HepG2 (cell line): ENCODE measurements around the gene STX2. TPM values are rescaled to one million over a fixed set of nuclear protein-coding genes. Genes with fewer than 3 reads are reported as not detected.
A peak's percentile ranks its signal among the peaks of the same experiment; 100 is the strongest.

Experiments
- CREB1 ChIP-seq, 2 experiments: fragments of 450-650 bp in 1 of 2; IDR thresholded peaks; 2 replicates each; pipeline ENCODE4 v1.6.1; 2016 to 2017; ENCODE audit warnings: control low read depth in 1 of 2, mild to moderate bottlenecking in 1 of 2, missing compliant biosample characterization in 1 of 2, missing genetic modification characterization in 1 of 2
- EHMT2 ChIP-seq: fragments of 200-600 bp; sonication (generic); IDR thresholded peaks from 2 replicates; pipeline ENCODE4 v1.7.0; 2017; ENCODE audit warnings: antibody characterized with exemption, low read depth, low read length, borderline replicate concordance
- KDM4B ChIP-seq: sonication (generic); formaldehyde crosslinking; IDR thresholded peaks from 2 replicates; pipeline ENCODE4 v1.4.0; 2020; ENCODE audit warnings: missing genetic modification reagents
- MAZ ChIP-seq, 2 experiments: sonication (generic) in 1 of 2; formaldehyde crosslinking in 1 of 2; IDR thresholded peaks; 2 replicates each; pipeline versions ENCODE4 v1.5.0 to v1.6.1; 2012 to 2020; ENCODE audit warnings: low read depth in 2 of 2, mild to moderate bottlenecking in 2 of 2, borderline replicate concordance in 1 of 2, improper control_type of control experiment in 1 of 2, low read length in 1 of 2, missing genetic modification reagents in 1 of 2, moderate library complexity in 1 of 2
- MED13 ChIP-seq: sonication (generic); formaldehyde crosslinking; IDR thresholded peaks from 2 replicates; pipeline ENCODE4 v1.5.0; 2020; ENCODE audit warnings: missing genetic modification reagents
- NAIF1 ChIP-seq: sonication (generic); formaldehyde crosslinking; IDR thresholded peaks from 2 replicates; pipeline ENCODE4 v1.5.0; 2020; ENCODE audit warnings: mild to moderate bottlenecking, missing genetic modification reagents, borderline replicate concordance
- PRDM4 ChIP-seq: sonication (generic); formaldehyde crosslinking; IDR thresholded peaks from 2 replicates; pipeline ENCODE4 v1.9.0; 2021; ENCODE audit warnings: missing genetic modification reagents, borderline replicate concordance
- PRMT3 ChIP-seq: sonication (generic); formaldehyde crosslinking; IDR thresholded peaks from 2 replicates; pipeline ENCODE4 v1.8.1; 2022; ENCODE audit warnings: low read depth, mild to moderate bottlenecking, moderate library complexity, missing genetic modification reagents, borderline replicate concordance
- SOX13 ChIP-seq, 3 experiments: fragments of 450-650 bp in 1 of 3; sonication (generic) in 1 of 3; formaldehyde crosslinking in 1 of 3; IDR thresholded peaks in 2 of 3; conservative IDR thresholded peaks in 1 of 3; 2 replicates each; pipeline versions ENCODE4 v1.5.0 to v1.6.1; 2016 to 2020; ENCODE audit warnings: antibody characterized with exemption in 1 of 3, mild to moderate bottlenecking in 1 of 3, missing compliant biosample characterization in 1 of 3, missing genetic modification reagents in 1 of 3, moderate library complexity in 1 of 3
- XBP1 ChIP-seq: sonication (generic); formaldehyde crosslinking; IDR thresholded peaks from 2 replicates; pipeline ENCODE4 v1.5.0; 2020; ENCODE audit warnings: missing genetic modification reagents
- ZBTB10 ChIP-seq: sonication (generic); formaldehyde crosslinking; IDR thresholded peaks from 2 replicates; pipeline ENCODE4 v1.4.0; 2020; ENCODE audit warnings: missing genetic modification reagents, borderline replicate concordance
- ZFP37 ChIP-seq: sonication (generic); formaldehyde crosslinking; IDR thresholded peaks from 2 replicates; pipeline ENCODE4 v1.4.0; 2020; ENCODE audit warnings: missing genetic modification reagents, borderline replicate concordance
- ZNF33A ChIP-seq: sonication (generic); formaldehyde crosslinking; IDR thresholded peaks from 2 replicates; pipeline ENCODE4 v1.5.1; 2020; ENCODE audit warnings: missing genetic modification reagents, mild to moderate bottlenecking, moderate library complexity, borderline replicate concordance
- ZNF761 ChIP-seq: sonication (generic); formaldehyde crosslinking; conservative IDR thresholded peaks from 2 replicates; pipeline ENCODE4 v1.4.0; 2020; ENCODE audit warnings: mild to moderate bottlenecking, missing genetic modification reagents
- ZNF83 ChIP-seq: sonication (generic); formaldehyde crosslinking; IDR thresholded peaks from 2 replicates; pipeline ENCODE4 v1.4.0; 2020; ENCODE audit warnings: missing genetic modification reagents, mild to moderate bottlenecking, borderline replicate concordance
- polyA plus RNA-seq, 8 experiments: library from polyadenylated mRNA; depleted of rRNA in 3 of 8; stranded (reverse) in 7 of 8; unstranded in 1 of 8; fragments of >200 nt; fragmentation: Illumina TruSeq in 4 of 8; extraction: Trizol in 4 of 8; gene quantifications; 2 replicates each; pipeline versions ENCODE4 v1.2.1 to v1.2.3, GENCODE V29; 2011 to 2016; ENCODE audit warnings: low read depth in 4 of 8, missing spikeins in 1 of 8, mixed read lengths in 1 of 8; ENCODE audit not compliant: insufficient read depth in 1 of 8
- total RNA-seq, 5 experiments: library from RNA; depleted of rRNA; stranded (reverse); fragments of >200 nt; fragmentation: Illumina TruSeq; extraction: Trizol; gene quantifications; 2 replicates each; pipeline ENCODE4 v1.2.3, GENCODE V29; 2016; ENCODE audit warnings: low read depth in 1 of 5
- TF ChIP-seq, protein P1 (sequence below): sonication (generic); formaldehyde crosslinking; IDR thresholded peaks from 2 replicates; pipeline ENCODE4 v1.4.0; 2020; ENCODE audit warnings: missing genetic modification reagents
- TF ChIP-seq, protein P2 (sequence below): sonication (generic); formaldehyde crosslinking; IDR thresholded peaks from 2 replicates; pipeline ENCODE4 v1.4.0; 2020; ENCODE audit warnings: mild to moderate bottlenecking, missing genetic modification reagents

STX2 gene
- total and polyA plus RNA-seq, 2 of the 13 experiments (the other 11 are each of a cell fraction or from before 2014, with no cell fraction given): 13.4 to 25.1 TPM

GRCh38 chr12:130776857-130777339, 62.2 kb downstream of the STX2 start (continued):
- TF ChIP-seq ZNF761: no peak
- no peak for TF ChIP-seq SOX13 (IDR thresholded peaks at IDR 0.05)
- TF ChIP-seq SOX13 (CRISPR knock-in tag; conservative IDR thresholded peaks at IDR 0.05 in 1 of 2, IDR thresholded peaks at IDR 0.05 in 1 of 2): no peak
- TF ChIP-seq EHMT2: no peak
- no peak for TF ChIP-seq ZNF83 (CRISPR knock-in tag)
- no peak for TF ChIP-seq MAZ (IDR thresholded peaks at IDR 0.05; ENCODE audit: borderline replicate concordance, low read depth, low read length)
- no peak for TF ChIP-seq MAZ (CRISPR knock-in tag; IDR thresholded peaks at IDR 0.05; ENCODE audit: low read depth)
- 0 out of 2 replicates have a peak, but pooled peaks have one; percentile 3 for TF ChIP-seq ZNF33A (CRISPR knock-in tag)
- TF ChIP-seq CREB1 (IDR thresholded peaks at IDR 0.05): no peak
- 0 out of 2 replicates have a peak, but pooled peaks have one; percentile 0 for TF ChIP-seq CREB1 (CRISPR knock-in tag; IDR thresholded peaks at IDR 0.05)
- no peak for TF ChIP-seq ZFP37 (CRISPR knock-in tag)
- TF ChIP-seq XBP1 (CRISPR knock-in tag): no peak
- TF ChIP-seq MED13 (CRISPR knock-in tag): peak; percentile 16; the same call in 1 of the 2 replicates
- TF ChIP-seq, protein P1, sequence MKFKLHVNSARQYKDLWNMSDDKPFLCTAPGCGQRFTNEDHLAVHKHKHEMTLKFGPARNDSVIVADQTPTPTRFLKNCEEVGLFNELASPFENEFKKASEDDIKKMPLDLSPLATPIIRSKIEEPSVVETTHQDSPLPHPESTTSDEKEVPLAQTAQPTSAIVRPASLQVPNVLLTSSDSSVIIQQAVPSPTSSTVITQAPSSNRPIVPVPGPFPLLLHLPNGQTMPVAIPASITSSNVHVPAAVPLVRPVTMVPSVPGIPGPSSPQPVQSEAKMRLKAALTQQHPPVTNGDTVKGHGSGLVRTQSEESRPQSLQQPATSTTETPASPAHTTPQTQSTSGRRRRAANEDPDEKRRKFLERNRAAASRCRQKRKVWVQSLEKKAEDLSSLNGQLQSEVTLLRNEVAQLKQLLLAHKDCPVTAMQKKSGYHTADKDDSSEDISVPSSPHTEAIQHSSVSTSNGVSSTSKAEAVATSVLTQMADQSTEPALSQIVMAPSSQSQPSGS (CRISPR knock-in tag): no peak
- TF ChIP-seq ZBTB10 (CRISPR knock-in tag): 0 out of 2 replicates have a peak, but pooled peaks have one; percentile 2
- TF ChIP-seq NAIF1 (CRISPR knock-in tag): peak; percentile 58; the same call in 1 of the 2 replicates
- TF ChIP-seq, protein P2, sequence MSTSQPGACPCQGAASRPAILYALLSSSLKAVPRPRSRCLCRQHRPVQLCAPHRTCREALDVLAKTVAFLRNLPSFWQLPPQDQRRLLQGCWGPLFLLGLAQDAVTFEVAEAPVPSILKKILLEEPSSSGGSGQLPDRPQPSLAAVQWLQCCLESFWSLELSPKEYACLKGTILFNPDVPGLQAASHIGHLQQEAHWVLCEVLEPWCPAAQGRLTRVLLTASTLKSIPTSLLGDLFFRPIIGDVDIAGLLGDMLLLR (CRISPR knock-in tag): no peak
- 0 out of 2 replicates have a peak, but pooled peaks have one; percentile 37 for TF ChIP-seq PRMT3 (CRISPR knock-in tag)
- TF ChIP-seq KDM4B (CRISPR knock-in tag): no peak
- 0 out of 2 replicates have a peak, but pooled peaks have one; percentile 45 for TF ChIP-seq PRDM4
